Stimulated activated CD4-positive, alpha-beta T cell treated with anti-CD3 and anti-CD28 coated beads, Interleukin-1b, Interleukin-23, amount 100 ng/mL, for 24 hours (primary cell): ENCODE measurements around the gene PDSS1.
"Not testable (repeated sequence)": the region's sequence is repeated elsewhere in the genome, so short reads cannot be mapped to it uniquely, and the experiment has no call there.

Source experiments
- DNase-seq, 4 experiments: peaks; one replicate each; pipeline ENCODE4 v3.0.0-alpha.2; 2020; ENCODE audit warnings: low read depth in 4 of 4, low spot score in 1 of 4

PDSS1 gene

GRCh38 chr10:26697163-26697921, at the start of gene PDSS1:
Gene PDSS1, plus strand, starts transcription at chr10:26697701. Its CDS starts 11 bp downstream, at chr10:26697712.
- peak; percentile 35 to 61 (median 50) for DNase-seq

GRCh38 chr10:26648245-26648636, 49.3 kb upstream of the PDSS1 start:
- not testable (repeated sequence) for DNase-seq

- DNase-seq: no peak
These were observed 47.1 kb upstream of the PDSS1 start for GRCh38 chr10:26650406-26650805.

GRCh38 chr10:26651476-26651875, 46.0 kb upstream of the PDSS1 start:
- DNase-seq: not testable (repeated sequence)

GRCh38 chr10:26653004-26653403, 44.5 kb upstream of the PDSS1 start:
- DNase-seq: no peak

GRCh38 chr10:26655746-26656145, 41.8 kb upstream of the PDSS1 start:
- DNase-seq: no peak

- no peak for DNase-seq
These were observed 34.6 kb upstream of the PDSS1 start for GRCh38 chr10:26662864-26663263.

GRCh38 chr10:26665080-26666048, 32.1 kb upstream of the PDSS1 start:
- no peak for DNase-seq

- no peak for DNase-seq
These were observed 21.6 kb upstream of the PDSS1 start for GRCh38 chr10:26675873-26676257.

GRCh38 chr10:26679588-26679987, 17.9 kb upstream of the PDSS1 start:
- no peak for DNase-seq

- DNase-seq: no peak
These were observed 16.4 kb upstream of the PDSS1 start for GRCh38 chr10:26681076-26681475.

GRCh38 chr10:26681971-26682370, 15.5 kb upstream of the PDSS1 start:
- DNase-seq: not testable (repeated sequence)

- DNase-seq: no peak
These were observed 14.6 kb upstream of the PDSS1 start for GRCh38 chr10:26682931-26683330.

- DNase-seq: not testable (repeated sequence)
These were observed 12.7 kb upstream of the PDSS1 start for GRCh38 chr10:26684667-26685264.

GRCh38 chr10:26685441-26685840, 12.1 kb upstream of the PDSS1 start:
- DNase-seq: no peak

GRCh38 chr10:26689399-26689798, 8.1 kb upstream of the PDSS1 start:
- DNase-seq: no peak

GRCh38 chr10:26690731-26691475, 6.6 kb upstream of the PDSS1 start:
- no peak for DNase-seq

GRCh38 chr10:26694536-26694935, 3.0 kb upstream of the PDSS1 start:
- DNase-seq: not testable (repeated sequence)

GRCh38 chr10:26696786-26697162, 727 bp upstream of the PDSS1 start:
- DNase-seq: no peak

- DNase-seq: no peak
These were observed 564 bp downstream of the PDSS1 start for GRCh38 chr10:26697922-26698608.
